ENCODE results near the gene MTMR1.

DNA sequence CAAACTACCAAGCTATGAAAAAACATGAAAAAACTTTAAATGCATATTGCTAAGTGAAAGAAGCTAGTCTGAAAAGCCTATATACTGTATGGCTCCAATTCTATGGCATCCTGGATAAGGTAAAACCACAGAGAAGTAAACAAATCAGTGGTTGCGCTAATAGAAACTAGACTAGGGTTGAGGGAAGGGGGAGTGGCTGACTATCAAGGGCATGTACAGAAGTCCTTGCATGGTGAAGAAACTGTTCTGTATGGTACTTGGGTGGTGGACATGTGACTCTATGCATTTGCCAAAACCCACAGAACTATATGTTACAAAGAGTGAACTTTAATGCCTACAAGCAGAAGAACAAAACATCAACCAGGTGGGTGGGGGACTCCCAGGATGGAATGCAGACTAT lies 96.8 kb downstream of the MTMR1 start:
- TF ChIP-seq, protein P1, sequence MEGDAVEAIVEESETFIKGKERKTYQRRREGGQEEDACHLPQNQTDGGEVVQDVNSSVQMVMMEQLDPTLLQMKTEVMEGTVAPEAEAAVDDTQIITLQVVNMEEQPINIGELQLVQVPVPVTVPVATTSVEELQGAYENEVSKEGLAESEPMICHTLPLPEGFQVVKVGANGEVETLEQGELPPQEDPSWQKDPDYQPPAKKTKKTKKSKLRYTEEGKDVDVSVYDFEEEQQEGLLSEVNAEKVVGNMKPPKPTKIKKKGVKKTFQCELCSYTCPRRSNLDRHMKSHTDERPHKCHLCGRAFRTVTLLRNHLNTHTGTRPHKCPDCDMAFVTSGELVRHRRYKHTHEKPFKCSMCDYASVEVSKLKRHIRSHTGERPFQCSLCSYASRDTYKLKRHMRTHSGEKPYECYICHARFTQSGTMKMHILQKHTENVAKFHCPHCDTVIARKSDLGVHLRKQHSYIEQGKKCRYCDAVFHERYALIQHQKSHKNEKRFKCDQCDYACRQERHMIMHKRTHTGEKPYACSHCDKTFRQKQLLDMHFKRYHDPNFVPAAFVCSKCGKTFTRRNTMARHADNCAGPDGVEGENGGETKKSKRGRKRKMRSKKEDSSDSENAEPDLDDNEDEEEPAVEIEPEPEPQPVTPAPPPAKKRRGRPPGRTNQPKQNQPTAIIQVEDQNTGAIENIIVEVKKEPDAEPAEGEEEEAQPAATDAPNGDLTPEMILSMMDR (conservative IDR thresholded peaks at IDR 0.05) = no peak
- TF ChIP-seq EZH2 (IDR thresholded peaks at IDR 0.05; ENCODE audit: low read depth) = no peak

Measured in PC-9 (cell line).